HG03558 (cell line): Measurements from ENCODE around the gene FUCA2.
"Not testable (repeated sequence)": the region's sequence is repeated elsewhere in the genome, so short reads cannot be mapped to it uniquely, and the experiment has no call there.

Experiments
- ATAC-seq: cut with Tn5 transposase; IDR thresholded peaks from one replicate; pipeline ENCODE4 v1.9.1; 2021; ENCODE audit warnings: moderate number of reproducible peaks; ENCODE audit not compliant: unreplicated experiment; ENCODE audit errors: extremely low read depth

Gene FUCA2

DNA sequence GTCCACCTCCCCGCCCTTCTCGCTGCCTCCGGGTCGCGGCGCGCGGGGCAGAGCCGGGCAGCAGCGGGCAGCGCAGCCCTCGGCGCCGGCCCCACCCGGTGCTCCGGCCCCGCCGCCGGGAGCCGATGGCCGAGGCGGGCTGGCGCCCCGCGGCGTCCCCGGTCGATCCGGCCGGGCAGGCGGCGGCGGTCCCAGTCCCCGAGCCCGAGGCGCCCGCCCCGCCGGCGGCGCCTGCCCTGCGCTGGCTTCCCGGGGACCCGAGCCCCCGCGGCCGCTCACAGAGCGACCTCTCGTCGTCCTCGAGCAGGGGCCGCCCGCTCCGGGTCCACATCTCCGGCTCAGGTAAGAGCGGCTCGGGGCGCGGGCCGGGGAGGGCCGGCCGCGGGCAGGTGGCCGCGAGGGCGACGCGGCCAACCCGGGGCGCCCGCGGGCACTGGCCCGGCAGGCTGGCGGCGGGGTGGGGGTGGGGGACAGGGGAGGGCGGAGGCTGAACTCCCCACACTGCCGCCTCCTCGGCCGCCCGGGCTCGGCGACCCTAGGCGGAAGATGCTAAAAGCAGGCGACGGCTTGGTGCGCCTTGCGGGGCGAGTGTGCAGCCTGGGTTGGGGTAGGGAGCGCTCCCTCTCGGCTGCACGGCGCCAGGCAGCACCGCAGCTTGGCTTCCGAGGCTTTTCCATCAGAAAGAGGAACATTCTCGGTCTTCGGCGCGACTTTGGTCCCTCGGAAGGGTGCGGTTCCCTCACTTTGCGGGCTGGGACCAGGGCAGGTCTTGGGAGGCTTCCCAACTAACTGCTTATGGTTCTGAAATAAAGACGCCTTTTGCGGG is 25.6 kb upstream of the FUCA2 start:
- peak; percentile 30 for ATAC-seq

DNA sequence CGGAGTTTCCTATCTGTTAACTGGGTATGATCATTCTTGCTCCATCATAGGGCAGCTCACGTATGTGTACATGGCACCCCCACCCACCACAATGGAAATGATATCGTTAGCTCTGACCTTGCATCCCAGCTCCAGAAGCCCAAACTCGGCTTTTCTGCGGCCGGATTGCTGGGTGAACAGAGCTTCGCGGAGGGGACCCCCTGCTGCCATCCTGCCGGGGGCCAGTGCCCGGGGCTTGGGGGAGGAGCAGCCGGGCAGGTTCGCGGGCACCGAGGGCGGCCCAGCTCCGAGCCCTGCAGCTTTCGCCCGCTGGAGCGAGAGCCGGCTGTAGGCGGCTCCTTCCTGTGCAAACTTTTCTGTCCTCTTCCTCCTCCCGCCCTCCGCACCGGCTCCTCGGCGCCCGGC is 24.9 kb upstream of the FUCA2 start:
- peak; percentile 48 for ATAC-seq

DNA sequence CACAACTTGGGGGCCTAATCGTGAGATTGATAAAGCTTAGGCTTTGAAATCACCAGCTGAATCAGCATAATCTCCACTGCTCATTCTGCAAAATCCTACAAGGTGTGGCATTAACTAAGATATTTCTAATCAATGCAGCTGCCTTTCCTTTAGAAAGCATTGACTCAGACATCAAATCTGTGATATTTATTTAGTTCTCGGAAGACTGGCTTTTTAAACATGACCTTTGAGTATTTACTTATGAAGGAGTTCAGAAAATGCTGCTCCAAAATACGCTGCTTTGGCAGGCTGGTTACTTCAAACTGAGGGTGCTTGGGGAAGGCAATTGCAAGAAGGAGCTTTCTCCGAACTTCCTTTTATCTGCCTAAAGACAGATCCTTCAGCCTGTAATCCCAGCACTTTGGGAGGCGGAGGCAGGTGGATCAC is 23.7 kb upstream of the FUCA2 start:
- ATAC-seq, result no peak

DNA sequence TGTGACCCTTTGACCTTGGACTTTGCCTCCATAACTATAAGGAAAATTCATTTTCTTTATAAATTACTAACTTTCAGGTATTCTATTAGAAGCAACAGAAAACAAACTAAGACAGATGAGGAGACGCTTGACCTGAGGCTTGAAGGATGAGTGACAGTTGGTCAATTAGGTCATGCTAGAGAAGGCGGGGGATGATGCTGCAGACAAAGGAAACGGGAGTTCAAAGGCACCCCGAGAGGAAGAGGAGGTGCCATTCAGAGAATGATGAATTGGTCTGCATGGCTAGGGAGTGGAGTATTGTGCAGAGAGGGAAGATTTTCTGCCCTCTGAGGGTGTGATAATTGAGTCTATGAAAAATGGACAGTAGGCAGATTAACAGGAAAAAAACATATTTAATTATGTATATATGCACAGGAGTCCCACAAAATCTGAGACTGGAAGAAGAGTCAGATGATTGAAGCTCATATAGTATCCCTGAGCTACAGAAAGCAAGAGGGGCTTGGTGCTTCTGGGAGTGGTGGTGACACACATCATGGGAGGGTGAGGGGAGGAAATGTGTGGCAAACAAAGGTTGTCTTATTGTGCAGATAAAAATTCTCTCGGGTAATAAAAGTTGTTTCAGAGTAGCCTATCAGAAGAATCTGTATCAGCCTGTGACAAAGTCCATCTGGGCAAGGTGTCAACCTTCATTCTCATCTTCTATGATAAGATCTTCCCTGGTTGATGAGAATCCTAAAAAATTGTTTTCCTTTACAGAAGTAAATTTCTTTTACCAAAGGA is 20.4 kb upstream of the FUCA2 start:
- ATAC-seq, result no peak

DNA sequence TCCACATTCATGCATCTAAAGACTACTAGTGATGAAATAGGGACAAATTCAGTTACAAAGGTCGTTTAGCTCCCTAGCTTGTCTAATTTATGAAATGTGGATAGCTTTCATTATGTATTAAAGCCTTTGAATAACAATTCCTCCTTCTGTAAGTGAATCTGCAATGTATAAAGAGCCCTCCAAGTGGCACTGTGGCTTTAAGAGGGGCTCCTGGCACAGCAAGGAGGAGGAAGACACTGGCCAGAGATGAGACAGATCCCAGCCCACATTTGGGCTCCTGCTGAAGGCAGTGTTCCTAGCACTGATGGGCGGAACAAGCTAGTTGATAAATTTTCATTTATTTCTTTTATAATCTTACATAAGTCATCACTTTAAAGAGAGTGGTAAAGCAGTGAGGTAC is 17.6 kb upstream of the FUCA2 start:
- ATAC-seq, result no peak

DNA sequence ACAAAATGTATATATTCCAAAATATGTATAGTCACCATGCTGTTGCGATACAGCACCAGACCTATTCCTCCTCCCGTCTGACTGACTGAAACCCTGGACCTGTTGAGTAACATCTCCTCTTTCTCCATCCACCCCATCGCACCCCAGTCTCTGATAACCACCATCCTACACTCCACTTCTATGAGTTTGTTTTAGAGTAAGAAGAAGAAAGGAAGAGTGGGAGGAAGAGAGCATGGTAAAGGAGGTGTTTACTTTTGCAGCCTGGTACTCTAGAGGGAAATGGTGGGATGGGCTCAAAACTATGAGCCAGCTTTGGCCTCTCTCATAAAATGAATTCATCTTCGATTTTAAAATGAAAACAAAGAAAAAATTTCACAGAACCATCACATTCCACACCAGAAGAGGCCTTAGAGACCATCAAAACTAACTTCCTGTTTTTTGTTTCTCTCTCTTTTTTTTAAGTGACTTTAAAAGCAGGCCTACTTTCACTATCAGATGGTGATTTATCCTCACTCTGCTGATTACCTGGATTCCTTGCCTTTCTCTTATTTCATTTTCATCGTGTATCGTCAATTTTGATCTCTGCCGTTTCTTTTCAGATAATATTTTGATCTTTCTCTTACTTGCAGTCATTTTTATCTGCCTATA is 16.8 kb upstream of the FUCA2 start:
- no peak for ATAC-seq

DNA sequence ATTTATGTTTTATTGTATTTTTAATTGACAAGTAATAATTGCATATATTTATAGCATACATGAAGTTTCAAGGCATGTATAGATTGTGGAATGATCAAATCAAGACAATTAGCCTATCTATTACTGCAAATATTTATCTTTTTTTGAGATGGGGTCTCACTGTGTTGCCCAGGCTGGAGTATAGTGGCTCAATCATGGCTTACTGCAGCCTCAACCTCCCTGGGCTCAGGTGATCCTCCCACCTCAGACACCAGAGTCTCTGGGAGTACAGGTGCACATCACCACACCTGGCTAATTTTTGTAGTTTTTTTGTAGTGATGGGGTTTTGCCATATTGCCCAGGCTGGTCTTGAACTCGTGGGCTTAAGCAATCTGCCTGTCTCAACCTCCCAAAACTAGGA is 16.2 kb upstream of the FUCA2 start:
- ATAC-seq, result no peak

DNA sequence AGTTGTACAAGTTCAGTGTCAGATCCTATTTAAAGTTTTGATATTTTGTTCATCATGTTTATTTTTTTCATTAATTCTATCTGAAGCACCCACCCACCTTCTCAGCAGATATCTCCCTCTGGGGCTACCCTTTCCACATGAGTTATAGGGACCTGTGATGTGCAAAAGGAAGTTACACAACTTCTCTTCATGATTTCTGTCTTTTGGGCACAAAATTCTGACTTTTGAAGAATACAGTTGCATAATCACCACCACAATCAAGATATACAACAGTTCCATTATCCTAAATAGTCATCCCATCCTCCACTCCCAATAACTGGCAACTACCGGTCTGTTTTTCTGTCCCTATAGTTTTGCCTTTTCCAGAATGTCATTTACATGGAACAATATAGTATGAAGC is 13.8 kb upstream of the FUCA2 start:
- no peak for ATAC-seq

DNA sequence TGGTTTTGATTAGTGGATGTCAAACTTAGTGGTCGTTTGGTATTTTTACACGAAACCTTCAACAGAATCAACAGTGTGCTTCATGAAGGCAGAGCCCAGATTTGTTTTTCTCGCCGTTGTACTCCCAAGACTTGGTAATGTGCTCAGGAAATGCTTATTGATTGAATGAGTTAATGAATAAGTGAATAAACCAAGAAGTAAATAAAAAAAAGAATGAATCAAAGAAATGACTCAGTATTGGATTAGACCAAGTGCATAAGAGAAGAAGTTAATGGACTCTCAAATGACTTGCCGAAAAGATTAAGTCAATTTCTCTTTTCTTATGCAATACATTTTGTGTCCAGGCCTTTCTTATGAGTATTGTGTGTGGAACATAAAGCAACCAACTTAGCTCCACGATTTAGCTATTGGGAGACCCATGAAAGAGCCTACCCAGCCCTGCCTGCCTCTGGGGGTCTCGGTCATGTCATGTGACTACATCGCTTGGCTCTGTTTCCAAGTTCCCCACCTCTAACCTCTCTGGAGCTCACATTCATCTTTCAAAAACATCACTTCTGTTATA is 10.6 kb upstream of the FUCA2 start:
- no peak for ATAC-seq

DNA sequence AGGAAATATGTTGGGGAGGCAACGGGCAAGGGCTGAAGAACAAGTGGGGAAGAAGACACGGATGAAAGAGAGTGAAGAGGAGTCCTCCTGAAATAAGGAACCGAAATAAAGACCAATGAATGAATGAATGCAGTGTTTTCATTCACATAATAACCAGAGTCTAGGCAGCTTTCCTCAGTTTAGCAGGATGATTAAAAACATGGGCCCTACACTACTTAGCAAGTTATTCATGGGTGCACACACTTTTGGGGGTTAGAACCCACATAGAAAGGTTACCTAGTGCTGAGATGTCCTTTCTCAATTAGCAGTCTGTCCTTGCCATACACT is 5.9 kb upstream of the FUCA2 start:
- ATAC-seq, result no peak

DNA sequence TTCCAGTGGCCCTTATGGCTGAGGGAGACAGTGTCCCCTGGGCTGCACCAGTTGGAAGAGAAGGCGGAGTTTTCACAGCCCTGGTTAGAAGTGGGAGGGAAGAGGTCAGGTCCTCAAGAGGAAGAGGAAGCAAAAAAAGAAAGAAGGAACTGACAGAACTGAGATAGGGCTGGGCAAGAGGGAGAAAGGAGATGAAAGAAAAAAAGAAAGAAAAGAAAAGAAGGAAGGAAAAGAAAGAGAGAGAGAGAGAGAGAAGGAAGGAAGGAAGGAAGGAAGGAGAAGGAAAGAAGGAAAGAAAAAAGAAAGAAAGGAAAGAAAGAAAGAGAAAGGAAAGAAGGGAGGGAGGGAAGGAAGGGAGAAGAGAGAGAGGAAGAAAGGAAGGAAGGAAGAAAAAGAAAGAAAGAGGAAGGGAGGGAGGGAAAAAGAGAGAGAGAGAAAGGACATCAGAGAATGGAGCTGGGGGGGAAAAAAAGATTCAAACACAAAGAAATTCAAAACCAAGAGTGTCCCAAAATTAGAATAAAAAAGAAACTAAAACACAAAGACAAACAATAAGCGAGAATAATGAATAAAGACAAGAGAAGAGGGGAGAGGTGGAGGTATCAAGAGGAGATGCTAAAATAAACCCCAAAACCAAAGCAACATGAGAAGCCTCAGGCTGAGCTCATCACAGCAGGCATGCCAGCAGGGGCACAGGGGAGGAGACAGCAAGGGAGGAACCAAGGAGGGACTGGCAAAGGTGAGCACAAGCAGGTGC is 5.3 kb upstream of the FUCA2 start:
- no peak for ATAC-seq

DNA sequence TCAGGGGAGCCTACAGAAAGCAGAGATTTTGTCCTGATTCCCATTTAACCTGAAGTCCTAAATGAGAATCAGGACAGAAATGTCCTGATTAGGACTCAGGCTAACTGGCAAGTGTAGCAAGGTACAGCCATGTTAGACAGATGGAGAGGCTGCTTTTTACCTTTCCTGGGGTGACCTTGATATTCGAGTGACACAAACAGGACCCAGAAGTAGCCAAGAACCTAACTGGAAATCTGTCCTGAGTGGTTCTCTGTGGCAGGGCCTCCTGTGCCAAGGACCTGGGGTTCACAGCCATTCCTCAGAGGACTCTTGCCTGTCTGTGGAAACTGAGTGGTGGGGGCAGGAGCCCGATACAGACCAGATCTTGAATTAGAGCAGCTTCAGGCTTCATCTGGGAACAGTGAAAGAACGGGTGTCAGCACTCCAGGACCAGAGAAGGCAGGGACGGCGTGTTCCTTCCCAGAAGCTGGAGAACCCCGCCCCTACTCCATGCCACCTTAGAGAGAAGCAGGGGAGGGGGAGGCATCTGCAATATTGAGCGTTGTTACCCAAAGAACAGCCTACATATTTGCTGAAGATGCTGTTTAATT is 4.3 kb upstream of the FUCA2 start:
- no peak for ATAC-seq

DNA sequence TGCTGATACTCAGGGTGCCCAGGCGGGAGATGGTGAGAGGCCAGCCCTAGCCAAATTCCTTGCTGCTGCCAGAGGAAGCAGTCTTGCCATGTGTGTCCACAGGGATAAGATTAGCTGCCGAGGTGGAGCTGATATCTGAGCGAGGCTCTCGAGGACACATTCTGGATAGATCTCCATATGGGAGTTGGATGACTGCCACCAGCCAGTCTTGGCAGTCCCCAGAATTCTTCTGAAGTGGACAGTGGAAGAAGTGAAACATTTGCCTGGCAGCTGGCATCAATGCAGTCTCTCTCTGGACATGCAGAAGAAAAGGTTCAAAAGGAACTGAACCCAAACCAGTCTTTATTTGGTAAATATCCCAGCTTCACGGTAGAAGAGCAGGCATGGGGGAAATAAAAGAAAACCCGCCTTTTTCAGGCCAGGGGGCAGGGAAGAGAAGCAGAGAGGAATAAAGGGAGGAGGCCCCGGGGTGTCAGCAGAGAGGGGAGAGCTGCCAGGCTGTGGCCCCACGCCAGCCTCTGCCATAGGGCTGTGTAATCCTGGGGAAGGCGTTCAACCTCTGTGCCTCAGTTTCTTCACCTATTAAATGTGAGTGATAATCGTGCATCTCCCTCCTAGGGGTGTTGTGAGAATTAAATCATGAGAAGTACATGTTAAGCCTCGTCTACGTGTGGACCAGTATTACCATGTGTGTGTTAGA is 3.7 kb upstream of the FUCA2 start:
- ATAC-seq, result no peak

DNA sequence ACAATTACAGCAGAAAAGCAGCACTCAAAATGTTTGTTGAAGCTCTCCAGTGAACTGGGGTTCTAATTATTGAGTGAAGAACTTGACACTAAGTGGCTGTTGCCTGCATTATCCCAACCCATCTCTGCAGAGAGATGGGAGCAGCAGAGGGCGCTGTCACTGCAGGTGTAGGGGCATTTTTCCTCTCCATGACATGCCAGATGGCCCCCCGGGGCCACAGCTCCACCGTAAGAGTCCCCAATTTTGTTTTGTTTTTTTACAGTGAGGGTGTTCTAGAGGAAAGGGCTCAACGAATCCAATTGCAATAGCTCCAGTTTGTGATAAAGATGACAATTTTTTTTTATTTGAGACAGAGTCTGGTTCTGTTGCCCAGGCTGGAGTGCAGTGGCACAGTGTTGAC is 1.9 kb upstream of the FUCA2 start:
- no peak for ATAC-seq

DNA sequence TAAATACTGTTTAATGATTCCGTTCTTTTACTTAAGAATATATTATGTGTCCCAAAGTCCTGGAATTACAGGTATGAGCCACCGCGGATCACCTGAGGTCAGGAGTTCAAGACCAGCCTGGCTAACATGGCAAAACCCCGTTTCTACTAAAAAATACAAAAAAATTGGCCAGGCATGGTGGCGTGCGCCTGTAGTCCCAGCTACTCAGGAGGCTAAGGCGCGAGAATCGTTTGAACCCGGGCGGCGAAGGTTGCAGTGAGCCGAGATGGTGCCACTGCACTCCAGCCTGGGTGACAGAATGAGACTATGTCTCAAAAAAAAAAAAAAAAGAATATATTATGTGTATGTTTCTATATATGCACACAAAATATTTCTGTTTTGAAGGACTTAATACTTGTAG is 1.2 kb downstream of the FUCA2 start:
- ATAC-seq, result not testable (repeated sequence)

DNA sequence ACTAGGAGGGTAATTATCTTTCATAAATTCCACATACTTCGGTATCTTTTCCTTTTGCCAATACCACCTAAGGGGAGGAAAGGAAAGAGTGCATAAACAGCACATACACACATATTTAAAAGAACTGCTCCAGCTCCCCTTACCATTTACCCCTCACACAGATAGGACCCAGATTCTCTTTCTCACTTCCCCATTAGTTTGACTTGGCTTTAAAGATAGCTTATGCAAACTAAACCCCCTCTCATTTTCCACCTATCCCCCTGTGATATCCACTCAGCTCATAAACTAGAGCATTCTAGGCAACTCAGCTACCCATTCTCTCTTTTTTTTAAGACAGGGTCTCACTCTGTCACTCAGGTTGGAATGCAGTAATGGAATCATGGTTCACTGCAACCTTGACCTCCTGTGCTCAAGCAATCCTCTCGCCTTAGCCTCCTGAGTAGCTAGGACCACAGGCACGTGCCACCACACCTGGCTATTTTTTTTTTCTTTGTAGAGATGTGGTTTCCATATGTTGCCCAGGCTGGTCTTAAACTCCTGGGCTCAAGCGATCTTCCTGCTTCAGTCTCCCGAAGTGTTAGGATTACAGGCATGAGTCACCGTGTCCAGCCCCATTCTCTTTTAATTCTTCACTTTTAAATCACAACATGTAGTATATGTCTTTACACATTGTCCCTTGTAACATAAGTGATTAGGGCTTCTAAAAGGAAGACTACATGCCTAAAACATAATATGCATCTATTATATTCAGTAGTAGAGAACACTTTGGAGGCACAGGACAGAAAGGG is 4.0 kb downstream of the FUCA2 start:
- ATAC-seq, result peak; percentile 33

DNA sequence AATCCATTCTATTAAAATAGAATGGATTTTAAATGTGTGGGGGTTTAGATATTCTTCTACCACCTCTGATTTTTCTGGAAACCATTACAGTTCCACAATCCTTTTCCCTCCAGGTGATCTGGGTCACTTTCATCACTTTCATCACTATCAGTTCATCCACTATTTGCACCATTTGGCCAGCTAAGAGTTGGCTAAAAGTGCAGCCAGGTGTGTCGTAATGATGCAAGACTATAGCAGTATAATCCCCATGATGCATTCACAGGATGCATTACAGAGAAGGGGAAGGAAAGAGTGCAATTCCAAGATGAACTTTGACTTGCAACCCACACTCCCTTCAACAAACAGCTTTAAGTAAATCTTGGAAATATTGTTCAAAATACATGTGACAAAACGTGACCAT is 4.9 kb downstream of the FUCA2 start:
- ATAC-seq, result no peak

DNA sequence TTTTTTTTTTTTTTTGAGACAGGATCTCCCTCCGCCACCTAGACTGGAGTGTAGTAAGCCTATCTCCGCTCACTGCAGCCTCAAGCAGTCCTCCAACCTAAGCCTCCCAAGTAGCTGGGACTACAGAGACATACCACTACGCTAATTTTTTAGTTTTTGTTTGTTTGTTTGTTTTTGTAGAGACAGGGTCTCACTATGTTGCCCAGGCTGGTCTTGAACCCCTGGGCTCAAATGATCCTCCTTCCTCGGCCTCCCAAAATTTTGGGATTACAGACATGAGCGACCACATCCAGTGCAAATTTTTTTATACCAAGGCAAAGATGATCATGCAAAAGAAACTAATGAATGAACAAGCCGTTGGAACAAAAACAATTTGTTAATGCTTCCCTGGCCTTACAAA is 5.3 kb downstream of the FUCA2 start:
- ATAC-seq, result no peak

DNA sequence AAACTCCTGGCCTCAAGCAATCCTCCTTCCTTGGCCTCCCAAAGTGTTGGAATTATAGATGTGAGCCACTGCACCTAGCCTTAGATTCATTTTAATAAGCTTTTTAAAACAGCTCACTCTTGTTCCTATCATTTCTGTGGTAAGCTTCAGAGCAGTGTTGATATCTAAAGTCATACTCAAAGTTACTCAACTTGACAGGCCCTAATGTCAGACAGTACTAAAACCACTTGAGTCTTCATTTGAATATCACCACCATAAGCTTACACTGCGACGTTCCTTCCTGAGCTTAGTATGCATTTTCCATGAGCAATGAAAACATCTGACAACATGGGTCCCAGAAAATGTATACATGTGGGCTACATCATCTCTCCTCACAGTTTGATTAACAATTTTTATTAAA is 6.0 kb downstream of the FUCA2 start:
- ATAC-seq, result no peak
